GM21825 (cell line): ENCODE results near the gene DTNB.

Experiments used
- ATAC-seq: cut with Tn5 transposase; IDR thresholded peaks from one replicate; pipeline ENCODE4 v1.9.1; 2021; ENCODE audit warnings: mild to moderate bottlenecking, moderate library complexity; ENCODE audit not compliant: unreplicated experiment

Gene DTNB

DNA sequence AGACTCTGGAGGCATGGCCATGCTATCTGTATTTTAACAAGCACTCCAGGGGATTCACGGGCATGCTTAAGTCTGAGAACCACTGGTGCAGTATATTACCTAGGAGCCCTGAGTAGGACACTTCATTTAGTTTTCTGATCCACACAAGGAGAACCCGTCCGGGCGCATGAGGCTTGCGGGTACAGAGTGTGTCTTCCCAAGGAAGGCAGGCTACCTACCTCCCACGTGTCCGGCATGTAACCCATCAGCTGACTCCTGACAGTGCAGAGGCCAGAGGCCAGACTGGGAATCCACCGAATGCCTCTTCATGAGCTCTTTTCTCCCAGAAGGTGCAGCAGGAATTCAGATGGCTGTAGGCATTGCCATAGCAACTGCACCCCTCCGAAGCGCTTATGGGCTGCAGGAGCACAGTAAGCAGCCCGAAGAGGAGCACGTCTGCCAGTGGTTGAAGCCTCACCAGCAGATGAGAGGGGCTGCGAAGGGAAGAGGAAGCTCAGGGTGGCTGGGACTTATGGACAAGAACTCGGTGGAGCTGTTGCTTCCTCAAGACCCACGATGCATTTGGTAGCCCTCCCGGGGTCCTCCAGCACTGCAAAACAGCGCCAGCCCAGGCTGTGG lies 297.9 kb downstream of the DTNB start:
- ATAC-seq, result no peak

DNA sequence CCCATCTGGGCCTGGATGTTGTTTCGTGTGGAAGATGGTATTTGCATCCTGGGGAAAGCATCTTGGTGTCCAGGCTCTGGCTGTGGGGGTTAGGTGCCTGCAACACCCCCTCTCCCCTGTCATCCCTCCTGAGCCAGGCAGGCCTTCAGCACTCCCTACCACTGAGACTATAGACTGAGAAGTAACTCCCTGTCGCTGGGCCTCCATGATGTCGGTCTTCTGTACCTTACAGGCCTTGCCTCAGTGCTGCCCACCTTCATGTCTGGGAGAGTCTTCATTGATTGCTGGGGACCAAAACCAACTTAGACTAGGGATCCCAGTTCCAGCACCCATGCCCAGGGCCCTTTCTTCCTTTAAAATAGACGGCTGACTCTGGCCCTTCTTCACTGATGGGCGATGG lies 298.6 kb downstream of the DTNB start:
- ATAC-seq, result no peak

DNA sequence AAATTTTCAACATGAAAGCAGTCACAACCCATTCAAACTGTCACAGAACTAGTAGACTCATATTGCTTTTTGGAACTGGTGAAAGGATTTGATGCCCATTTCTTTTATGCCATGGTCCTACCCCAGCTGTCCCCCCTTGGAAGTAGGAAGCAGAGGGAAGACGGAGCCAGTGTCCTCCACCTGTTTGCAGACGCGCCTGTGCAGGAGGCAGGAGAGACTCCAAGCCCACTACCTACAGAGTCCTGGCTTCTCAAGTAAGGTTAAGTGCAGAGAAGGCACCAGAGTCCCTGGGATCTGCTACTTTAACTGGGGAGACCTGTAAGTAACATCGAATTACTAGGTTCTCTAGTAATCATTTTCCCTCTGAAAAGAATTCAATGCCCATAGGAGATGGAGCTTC lies 299.0 kb downstream of the DTNB start:
- ATAC-seq, result no peak

DNA sequence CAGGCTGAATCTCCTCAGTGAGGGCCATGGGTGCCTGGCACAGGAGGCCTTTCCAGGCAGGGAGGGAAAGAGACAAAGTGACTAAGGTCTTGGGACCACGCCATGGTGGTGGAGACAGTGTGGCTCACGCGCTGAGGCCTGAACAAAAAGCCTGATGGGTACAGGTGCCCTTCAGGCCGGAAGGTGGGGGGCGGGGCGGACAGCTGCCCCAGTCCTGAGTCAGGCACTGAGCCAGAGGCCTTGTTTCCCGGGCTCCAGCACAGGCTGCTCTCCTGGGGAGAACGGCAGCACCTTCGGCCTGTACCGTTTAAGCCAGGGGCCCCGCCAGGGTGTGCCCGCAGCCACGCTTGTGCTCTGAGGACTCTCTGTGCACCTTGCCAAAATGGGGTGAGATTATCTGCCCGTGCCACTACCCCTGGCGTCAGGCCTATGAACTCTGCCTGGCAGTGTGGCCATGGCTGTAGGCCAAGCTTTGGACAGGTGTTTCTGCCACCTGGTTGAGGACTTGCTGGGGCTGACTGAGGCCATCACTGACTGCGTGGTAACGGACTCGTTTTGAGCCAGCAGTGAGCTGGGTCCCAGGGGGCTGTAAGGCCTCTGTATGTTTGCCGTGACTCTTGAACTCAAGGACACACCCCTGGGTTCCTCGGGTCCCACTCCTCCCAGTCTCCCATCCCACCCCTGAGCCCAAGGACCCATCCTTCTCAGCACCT lies 300.0 kb downstream of the DTNB start:
- no peak for ATAC-seq

DNA sequence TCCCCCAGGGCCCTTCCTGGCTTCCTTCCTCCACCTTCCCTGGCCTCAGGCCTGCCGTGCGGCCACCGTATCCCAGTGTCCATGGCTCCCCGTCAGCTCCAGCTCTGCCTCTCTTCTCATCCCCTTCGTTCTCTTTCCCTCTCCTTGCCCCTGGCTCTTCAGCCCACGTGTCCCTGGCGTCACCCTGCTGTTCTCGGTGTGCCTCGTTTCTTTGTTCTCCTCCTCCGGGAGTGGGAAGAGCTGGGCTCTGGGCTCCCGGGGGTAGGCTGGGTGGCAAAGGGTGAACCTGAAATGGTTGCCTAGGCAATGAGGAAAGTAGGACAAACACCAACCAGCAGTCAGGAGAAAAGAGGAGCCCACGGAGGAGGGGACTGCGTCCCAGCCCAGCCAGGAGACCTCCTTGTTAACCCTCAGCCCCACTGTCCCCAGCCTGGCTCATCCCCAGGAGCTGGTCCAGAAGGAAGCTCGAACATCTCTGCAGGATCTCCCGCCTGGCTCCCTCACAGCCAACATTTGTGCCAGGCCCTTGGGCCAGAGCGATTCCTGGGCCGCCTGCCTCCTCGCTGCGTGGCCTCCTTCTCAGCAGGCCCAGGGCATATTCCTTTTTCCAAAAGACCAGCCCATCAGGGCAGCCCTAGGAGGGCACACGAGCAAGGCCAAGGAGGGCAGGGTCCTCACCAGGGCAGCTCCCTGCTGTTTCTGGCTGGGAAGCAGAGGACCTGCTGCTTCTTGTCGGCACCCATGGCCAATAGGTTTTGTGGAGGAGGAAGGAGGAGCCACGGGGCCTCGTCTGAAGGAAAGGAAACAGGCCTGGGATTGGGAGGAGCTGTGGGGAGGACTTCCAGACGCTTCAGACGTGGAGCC lies 300.7 kb downstream of the DTNB start:
- ATAC-seq, result no peak

DNA sequence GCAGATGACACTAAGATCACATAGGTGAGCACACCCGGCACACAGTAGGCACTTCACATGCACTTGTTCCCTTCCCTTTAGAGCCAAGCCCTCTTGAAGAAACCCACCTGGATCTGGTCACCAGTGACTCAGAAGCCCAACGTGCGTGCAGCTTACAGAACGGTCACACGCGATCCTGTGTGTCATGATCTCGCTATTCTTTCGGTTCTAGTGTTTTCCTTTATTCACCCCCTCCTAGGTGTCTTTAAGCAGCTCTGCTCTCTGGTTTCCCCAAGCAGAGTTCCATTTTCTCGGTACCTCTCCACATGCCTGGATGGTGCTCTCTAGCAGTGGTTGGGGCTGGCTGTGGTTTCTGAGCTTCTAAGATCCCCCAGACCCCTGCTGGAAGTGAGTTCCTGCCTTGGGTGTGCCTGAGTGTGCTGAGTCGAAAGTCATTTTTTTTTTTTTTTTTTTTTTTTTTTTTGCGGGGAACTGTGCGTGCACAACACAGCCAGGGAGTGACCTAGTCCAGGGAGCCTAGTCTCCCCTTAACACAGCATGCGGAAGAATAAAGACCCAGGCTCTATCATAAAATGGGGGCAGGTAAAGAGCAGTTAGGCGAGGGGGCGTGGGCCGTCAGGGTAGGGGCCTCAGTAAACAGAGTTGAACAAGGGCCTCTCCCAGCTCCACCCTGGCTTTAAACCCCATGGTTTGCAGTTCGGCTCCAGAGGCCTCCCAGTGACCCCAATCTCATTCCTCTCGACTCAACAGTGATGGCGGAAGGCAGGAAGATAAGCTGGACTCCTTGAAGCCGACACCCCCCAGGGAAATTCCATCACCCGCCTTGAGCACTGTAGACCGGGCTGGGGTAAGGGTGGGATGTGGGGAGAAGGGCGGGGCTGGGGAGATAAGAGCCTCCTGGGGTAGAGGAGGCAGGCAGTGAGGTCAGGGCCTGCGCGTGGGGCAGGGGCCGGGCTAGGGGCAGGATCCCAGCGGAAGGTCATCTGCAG lies 301.8 kb downstream of the DTNB start:
- ATAC-seq, result no peak

DNA sequence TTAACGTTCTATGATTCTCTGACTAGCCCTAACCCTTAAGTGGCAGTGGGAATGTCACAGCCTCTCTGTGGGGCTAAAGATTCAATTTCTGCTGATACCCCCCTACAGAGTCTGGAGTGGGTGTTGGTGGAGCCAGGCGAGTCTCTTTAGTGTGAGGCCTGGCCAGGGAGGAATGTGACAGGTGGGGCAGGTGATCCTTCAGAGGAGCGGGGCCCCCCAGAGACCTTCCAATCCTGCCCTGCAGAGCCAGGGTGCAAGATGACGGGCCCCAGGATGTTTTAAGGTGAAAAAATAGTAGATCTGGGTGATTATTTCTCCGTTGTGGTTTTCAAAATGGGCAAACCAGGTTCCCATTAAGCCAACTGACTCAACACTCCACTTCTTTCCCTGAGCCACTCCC lies 303.5 kb downstream of the DTNB start:
- ATAC-seq, result no peak

DNA sequence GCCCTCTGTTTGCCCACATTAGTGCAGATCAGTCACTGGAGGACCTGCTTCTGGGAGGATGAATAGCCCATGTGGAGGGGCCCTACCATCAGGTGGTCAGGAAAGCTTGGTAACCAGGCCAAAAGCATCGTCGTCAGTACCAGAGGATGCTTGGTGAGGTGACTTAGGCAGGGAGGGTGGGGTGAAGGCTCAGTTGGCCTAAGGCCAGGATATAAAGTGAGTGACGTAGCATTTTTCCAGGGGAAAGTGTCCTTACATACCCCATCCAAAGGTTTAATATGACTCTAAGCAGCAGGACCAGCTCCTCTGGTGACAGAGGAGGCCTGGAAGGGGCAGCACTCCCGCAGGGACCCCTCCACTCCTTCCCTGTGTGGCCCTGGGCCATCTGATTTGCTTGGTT lies 303.9 kb downstream of the DTNB start:
- no peak for ATAC-seq

DNA sequence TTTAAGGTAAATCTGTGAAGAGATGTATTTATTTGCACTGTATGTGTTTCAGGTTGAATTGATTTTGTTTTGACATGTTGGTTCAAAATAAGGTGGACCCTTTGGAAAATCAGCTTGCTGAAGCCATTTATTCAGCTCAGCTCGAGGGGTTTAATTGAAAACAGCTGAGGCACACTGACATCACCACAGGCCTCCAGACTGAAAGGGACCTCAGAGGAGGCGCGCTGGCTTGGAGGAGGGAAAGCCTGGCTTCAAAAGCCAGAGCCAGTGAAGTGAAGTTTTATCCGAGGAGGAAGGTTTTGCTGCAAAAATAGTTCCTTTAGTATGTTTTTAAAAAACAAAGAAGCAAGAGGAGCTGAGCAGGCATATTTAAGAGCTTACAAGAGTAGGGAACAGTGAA lies 304.7 kb downstream of the DTNB start:
- ATAC-seq, result no peak

DNA sequence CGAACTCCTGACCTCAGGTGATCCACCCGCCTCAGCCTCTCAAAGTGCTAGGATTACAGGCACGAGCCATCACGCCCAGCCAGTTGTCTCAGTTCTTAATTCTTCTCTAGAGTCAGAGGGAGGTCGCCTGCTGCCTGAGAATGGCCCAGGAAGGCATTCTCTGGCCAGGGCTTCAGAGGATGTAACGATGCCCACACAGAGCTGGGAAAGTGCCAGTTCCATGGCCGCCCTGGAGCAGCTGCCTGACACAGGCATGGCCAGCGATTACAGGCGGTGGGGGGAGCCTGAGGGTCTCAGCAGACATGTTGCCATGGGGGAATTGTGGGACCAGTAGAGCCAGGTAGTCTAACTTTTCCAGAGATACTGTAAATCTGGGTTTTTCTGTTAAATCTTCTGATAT lies 306.1 kb downstream of the DTNB start:
- ATAC-seq, result no peak

DNA sequence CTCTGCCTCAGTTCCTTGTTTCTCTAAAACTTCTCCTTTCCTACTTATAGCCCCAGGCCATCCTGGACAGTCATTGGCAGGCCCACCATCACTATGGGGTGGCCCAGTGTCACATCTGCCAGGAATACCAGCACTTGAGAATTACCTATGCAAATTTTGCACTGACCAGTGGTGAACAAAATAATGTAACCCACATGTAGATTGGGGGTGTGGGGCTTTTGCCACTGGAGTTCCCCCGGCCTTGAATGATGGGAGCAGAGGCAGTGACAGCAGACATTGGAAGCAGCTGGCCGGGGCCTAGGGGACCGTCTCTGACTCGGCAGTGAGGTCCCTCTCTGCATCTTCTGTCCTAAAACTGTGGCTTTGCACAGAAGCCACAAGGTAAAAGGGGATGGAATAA lies 306.7 kb downstream of the DTNB start:
- ATAC-seq, result no peak

DNA sequence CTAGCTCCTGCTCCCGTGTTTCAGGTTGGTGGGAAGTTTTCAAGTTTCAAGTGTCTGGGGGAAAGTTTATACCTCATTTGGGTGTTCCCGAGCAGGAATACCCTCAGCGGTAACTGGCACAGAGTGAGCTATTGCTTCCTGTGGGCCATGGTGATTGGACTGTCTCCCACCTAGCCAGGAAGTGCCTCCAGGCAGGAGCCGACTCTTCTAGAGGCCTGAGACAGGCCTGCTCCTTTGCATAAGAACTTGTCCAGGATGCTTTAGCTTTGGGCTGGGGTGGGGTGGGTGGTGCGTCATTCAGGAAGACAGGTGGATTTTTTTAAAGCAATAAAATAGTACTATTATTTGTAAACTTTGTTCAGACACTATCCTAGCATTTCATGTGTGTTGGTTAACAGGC lies 308.1 kb downstream of the DTNB start:
- ATAC-seq, result no peak

DNA sequence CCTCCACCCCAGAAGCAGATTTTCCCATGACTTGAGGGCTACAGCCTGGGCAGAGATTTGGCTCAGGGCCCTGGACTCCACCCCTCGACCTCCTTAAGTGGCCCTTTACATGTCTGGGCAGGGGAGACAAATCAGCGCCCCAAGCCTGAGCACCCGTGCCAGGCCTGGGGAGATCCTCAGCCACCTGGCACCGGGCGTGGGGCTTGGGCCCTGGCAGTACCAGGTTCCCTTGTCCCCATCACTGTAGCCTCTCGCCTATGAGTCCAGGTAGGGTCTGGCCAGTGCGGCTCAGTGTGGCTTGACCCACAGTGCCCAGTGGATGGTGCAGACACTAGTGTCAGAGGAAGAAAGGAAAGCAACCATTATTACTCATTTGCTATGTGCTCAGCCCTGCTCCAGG lies 309.6 kb downstream of the DTNB start:
- no peak for ATAC-seq

DNA sequence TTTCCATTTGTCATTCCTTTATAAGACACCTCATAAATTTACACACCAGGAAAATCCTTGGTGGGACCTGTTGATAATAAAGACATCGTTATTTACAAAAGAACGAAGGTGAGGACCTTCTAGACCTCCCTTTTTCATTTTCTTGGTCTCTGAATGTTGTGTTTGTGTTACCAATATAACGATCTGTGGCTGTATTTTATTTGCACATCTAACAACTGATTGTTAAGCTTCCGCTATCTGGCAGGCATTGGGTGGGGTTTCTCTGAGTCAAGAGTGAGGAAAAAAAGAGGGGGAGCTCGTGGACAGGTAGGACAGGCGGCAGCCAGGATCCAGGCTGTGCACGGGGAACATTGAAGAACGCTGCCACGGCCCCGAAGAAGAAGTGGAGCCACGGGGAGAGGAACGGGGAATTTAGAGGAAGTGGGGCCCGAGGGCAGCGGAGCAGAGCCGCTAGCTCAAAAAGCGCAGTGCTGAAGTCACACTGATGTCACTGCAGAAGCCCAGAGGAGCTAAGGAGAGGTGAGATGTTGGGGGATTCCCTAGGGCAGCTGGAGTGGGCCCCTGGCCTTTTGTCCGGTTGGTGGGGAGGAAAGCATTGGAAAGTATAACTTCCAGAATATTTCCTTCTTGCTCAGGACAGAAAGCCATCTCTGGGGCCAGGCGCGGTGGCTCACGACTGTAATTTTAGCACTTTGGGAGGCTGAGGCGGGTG lies 310.8 kb downstream of the DTNB start:
- peak; percentile 71 for ATAC-seq

DNA sequence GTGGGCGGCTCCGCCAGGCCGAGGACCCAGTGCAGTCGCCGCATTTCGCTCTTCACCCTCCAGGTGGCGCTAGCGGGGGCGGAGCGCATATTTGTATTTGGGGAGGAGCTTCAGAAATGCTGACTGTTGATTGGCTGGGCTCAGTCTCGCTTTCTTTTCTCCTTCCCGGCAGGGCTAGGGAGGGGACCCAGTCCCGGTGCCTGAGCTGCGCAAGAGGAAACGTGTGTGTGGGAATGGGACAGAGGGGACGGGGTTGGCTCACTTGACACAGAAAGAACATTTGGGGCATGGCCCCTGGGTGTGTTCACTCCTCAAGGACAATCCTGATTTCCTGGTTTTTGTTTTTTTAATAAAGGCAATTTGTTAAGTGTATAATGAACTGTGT lies 311.3 kb downstream of the DTNB start:
- peak; percentile 77 for ATAC-seq

DNA sequence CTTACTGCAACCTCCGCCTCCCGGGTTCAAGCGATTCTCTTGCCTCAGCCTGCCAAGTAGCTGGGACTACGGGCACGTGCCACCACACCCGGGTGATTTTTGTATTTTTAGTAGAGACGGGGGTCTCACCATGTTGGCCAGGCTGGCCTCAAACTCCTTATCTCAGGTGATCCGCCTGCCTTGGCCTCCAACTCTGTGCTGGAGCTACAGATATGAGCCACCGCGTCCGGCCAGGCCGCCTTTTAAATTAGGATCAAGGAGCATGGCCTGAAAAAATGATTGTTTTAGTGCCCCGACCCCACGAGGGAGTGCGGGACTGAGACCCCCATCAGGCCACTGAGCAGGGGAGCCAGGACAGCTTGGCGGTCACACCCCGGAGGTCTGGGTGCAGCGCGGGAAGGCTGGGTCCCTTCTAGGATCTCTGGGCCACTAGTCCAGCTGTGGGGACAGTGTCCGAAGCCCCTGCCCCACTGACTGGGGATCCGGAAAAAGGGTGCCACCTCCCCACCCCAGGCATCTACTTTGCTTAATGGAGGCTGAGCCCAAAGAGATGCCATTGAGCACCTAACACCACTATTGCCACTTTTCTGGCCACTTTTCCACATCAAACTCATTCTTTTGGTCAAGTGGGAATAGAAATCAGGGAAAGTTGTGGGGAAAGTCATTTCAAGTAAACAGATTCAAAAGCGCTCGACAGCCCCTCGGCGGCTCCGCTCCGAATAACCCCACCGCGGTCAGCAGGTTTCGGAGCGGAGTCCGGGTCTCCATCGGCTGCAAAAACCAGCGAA lies 311.9 kb downstream of the DTNB start:
- no peak for ATAC-seq

DNA sequence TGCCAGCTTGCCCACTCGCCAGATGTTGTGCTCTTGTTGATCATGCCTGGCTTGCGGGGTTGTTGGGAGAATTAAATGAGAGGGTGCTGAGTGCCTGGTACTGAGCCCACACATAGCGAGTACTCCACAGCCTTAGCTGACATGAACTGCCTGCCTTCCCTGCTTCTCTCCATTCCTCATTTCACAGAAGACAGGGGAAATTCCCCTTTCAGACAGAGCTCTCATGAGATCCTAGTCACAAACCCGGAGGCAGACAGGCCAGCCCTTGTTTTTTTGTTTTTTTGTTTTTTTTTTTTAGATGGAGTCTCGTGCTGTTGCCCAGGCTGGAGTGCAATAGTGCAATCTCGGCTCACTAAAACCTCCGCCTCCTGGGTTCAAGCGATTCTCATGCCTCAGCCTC lies 314.5 kb downstream of the DTNB start:
- no peak for ATAC-seq

DNA sequence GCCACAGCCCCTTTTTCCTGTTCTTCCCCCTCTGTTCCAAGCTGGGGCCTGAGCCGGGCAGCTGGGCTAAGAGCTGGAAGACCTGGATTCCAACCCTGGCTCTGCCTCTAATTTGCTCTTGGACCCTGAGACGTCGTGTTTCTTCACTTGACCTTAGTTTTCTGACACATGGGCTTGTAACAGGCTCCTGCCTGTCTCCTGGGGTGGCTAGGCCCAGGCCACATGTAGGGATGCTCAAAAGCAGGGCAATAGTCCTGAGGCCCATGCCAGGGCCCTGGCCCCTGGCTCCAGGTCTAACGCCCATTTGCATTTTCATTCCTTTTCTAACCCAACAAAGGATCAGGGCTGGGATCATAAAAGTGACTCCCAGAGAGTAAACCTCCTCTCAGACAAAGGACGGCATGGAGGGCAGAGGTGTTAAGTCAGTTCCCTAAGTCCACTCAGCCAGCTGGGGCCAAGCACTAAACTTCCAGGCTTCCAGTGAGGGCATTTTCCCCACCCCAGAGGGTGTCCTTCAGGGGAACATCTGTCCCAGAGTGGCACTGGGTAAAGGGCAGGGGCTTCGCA lies 315.0 kb downstream of the DTNB start:
- ATAC-seq, result no peak

DNA sequence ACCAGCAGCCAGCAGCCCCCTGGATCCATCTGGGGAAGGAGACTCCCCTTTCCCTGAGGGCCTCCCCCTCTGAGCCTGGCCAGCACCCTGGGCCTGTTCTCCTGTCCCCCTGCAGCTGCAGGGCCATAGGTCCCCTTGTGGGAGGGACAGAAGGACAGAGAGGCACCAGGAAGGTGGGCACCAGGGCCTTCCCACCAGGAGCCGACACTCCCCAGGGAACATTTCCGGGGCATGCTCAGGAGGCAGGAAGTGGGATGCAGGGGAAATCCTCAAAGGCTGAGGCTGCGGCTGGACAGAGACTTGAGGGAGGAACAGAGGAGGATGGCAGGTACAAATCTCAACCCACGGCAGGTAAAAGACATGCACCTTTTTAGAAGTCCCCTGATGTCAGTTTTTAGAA lies 317.3 kb downstream of the DTNB start:
- no peak for ATAC-seq
